AG04450 (cell line): Measurements from ENCODE around the gene MRPL16. TPM values are rescaled to one million over a fixed set of nuclear protein-coding genes. Genes with fewer than 3 reads are reported as not detected.
A peak's percentile ranks its signal among the peaks of the same experiment; 100 is the strongest.

Experiments used
- CTCF ChIA-PET: fragments of 300-600, 350-600 bp; formaldehyde crosslinking; extraction: SDS; loops from one replicate; lab custom pipeline; 2022; ENCODE audit warnings: antibody characterized with exemption, inconsistent platforms; lab: Charles Lee
- POLR2A ChIA-PET: fragments of 350-600 bp; formaldehyde crosslinking; extraction: SDS; loops from one replicate; lab custom pipeline; 2021; ENCODE audit warnings: antibody characterized with exemption, inconsistent platforms; lab: Yijun Ruan, JAX
- DNase-seq: peaks from one replicate; pipeline ENCODE4 v3.0.0-alpha.2; 2011; ENCODE audit warnings: low read depth, low spot score
- H3K27ac ChIP-seq: one replicate; pipeline ENCODE4 v1.5.1; 2012; ENCODE audit warnings: low read depth, low read length, control low read depth
- H3K27me3 ChIP-seq: one replicate; pipeline ENCODE4 v1.6.0; 2012; ENCODE audit warnings: low read length; ENCODE audit not compliant: control insufficient read depth, insufficient read depth
- H3K4me3 ChIP-seq: 2 replicates; pipeline ENCODE4 v1.5.1; 2011; ENCODE audit warnings: mild to moderate bottlenecking, low read depth, low read length, control low read depth
- H3K9me3 ChIP-seq: 2 replicates; pipeline ENCODE4 v1.5.1; 2012; ENCODE audit warnings: low read length; ENCODE audit not compliant: control insufficient read depth, insufficient read depth
- CTCF ChIP-seq: IDR thresholded peaks from 2 replicates; pipeline ENCODE4 v1.5.1; 2011; ENCODE audit warnings: low read depth, low read length, control low read depth, inconsistent platforms
- polyA plus RNA-seq: library from polyadenylated mRNA; depleted of rRNA; stranded (reverse); fragments of >200 nt; gene quantifications from 2 replicates; pipeline ENCODE4 v1.2.3, GENCODE V29; 2011; rRNA removed

Gene MRPL16
- polyA plus RNA-seq, 1 experiment, result 72.3 TPM

- peak overlapping the region; percentile 21 for H3K27ac ChIP-seq
Observed at GRCh38 chr11:59756558-59756840, 54.1 kb downstream of the MRPL16 start.

More at GRCh38 chr11:59756558-59756840, 54.1 kb downstream of the MRPL16 start:
- Histone ChIP-seq H3K4me3 (peak overlapping the region; percentile 22; the same call in 1 of the 2 replicates), H3K27me3 (no peaks in the 10 kb centered on the region), H3K9me3 (no peaks in the 10 kb centered on the region; the same call in 1 of the 2 replicates)
- TF ChIP-seq CTCF, result no peak
- ChIA-PET POLR2A (interaction anchor here (0.7 kb wide), 1 partner anchor 52 kb away, joined by 3 read pairs; no protein-coding TSS in a partner anchor), CTCF (interaction anchor here (2.6 to 5.0 kb wide), 4 partner anchors 44 to 219 kb away, joined by 9 to 79 read pairs (median 37); partner anchors contain the start of gene MRPL16)
- no peak for DNase-seq

Other genes with a start within 250 kb of the MRPL16 start
- 28.4 and 30.4 TPM in 2 replicates for gene OSBP, start 195.0 kb downstream of the MRPL16 start, polyA plus RNA-seq
- 36.4 and 43.9 TPM in 2 replicates for gene PATL1, start 141.7 kb downstream of the MRPL16 start, polyA plus RNA-seq
- not detected in 2 replicates for gene OR10V1, start 96.9 kb downstream of the MRPL16 start, polyA plus RNA-seq
- gene STX3, start 55.4 kb downstream of the MRPL16 start, polyA plus RNA-seq, result 10.2 and 12.4 TPM in 2 replicates
- not detected in 2 replicates for gene CBLIF, start 34.7 kb upstream of the MRPL16 start, polyA plus RNA-seq
- gene TCN1, start 55.7 kb upstream of the MRPL16 start, polyA plus RNA-seq, result not detected in 2 replicates
- gene OOSP3, start 68.0 kb upstream of the MRPL16 start, polyA plus RNA-seq, result not detected in 2 replicates
- not detected in 2 replicates for gene OOSP1, start 127.7 kb upstream of the MRPL16 start, polyA plus RNA-seq
- not detected in 2 replicates for gene OOSP4A, start 153.3 kb upstream of the MRPL16 start, polyA plus RNA-seq
- not detected in 2 replicates for gene OOSP4B, start 206.4 kb upstream of the MRPL16 start, polyA plus RNA-seq
- gene OOSP2, start 229.6 kb upstream of the MRPL16 start, polyA plus RNA-seq, result not detected in 2 replicates
- not detected in 2 replicates for gene MS4A3, start 245.9 kb upstream of the MRPL16 start, polyA plus RNA-seq